Measurements from ENCODE around the gene MYOM1.

MYOM1 gene

DNA sequence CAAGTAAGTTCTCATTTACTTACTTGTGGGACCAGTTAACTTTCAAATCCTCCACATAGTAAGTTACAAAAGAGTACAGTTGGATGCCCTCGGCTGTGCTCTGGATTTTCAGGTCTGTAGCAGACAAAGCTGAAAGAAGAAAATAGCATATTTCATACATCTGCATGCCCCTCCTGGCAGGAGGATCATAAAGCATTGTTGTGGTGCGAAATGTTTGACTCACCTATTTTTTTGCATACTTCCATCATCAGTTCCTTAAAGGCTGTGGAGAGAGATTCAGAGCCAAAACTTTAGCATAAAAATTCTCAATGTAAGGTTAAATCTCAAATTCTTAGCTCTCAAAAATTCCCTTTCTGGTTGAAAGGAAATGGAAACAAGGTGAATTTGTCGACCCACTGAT lies 136.0 kb downstream of the MYOM1 start:
- Histone ChIP-seq H3K4me3 (ENCODE audit: low read length) (no peak overlapping the region), H4K20me1 (ENCODE audit: insufficient read depth, low read length) (no peaks in the 10 kb centered on the region), H2AFZ (ENCODE audit: low read length) (no peak overlapping the region), H3K27ac (ENCODE audit: low read length) (no peak overlapping the region), H3F3A (ENCODE audit: insufficient read depth, low read length) (no peaks in the 10 kb centered on the region), H3K4me2 (ENCODE audit: low read depth, low read length) (no peak overlapping the region), H3K4me1 (ENCODE audit: low read length) (no peaks in the 10 kb centered on the region), H3K79me2 (ENCODE audit: low read length) (no peaks in the 10 kb centered on the region), H3K9me3 (replicated peaks; ENCODE audit: insufficient read depth, low read length) (no peaks in the 10 kb centered on the region), H3K9me2 (replicated peaks; ENCODE audit: insufficient read depth, low read length) (no peaks in the 10 kb centered on the region), H3K27me3 (replicated peaks; ENCODE audit: insufficient read depth, low read length) (no peaks in the 10 kb centered on the region), H3K9ac (ENCODE audit: low read length) (no peak overlapping the region), H3K36me3 (replicated peaks; ENCODE audit: insufficient read depth, low read length) (no peaks in the 10 kb centered on the region)
- no peak for TF ChIP-seq EZH2 (optimal IDR thresholded peaks at IDR 0.05; ENCODE audit: low read depth, low read length)
- TF ChIP-seq, protein P1, sequence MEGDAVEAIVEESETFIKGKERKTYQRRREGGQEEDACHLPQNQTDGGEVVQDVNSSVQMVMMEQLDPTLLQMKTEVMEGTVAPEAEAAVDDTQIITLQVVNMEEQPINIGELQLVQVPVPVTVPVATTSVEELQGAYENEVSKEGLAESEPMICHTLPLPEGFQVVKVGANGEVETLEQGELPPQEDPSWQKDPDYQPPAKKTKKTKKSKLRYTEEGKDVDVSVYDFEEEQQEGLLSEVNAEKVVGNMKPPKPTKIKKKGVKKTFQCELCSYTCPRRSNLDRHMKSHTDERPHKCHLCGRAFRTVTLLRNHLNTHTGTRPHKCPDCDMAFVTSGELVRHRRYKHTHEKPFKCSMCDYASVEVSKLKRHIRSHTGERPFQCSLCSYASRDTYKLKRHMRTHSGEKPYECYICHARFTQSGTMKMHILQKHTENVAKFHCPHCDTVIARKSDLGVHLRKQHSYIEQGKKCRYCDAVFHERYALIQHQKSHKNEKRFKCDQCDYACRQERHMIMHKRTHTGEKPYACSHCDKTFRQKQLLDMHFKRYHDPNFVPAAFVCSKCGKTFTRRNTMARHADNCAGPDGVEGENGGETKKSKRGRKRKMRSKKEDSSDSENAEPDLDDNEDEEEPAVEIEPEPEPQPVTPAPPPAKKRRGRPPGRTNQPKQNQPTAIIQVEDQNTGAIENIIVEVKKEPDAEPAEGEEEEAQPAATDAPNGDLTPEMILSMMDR (IDR thresholded peaks at IDR 0.05; ENCODE audit: low read length) = no peak
- DNase-seq = no peak

DNA sequence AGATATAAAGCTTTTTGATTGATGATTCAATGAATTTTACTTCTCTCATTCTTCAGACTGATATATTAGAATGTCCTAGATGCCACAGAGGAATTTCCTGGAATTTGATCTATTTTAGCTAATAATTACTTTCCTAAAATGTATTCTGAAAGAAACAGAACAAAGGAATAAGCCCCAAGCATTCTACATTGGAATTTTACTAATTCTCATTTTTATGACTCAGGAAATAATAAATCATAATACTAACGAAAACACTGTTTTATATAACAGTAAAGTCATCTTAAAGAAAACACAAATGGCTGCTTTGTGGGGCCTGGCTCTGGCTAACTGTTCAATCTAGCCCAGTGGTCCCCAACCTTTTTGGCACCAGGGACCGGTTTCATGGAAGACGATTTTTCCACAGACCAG lies 138.2 kb downstream of the MYOM1 start:
- no peak for DNase-seq
- no peak overlapping the region for H3K4me2 ChIP-seq (ENCODE audit: low read depth, low read length)
- no peaks in the 10 kb centered on the region for H3K27me3 ChIP-seq (replicated peaks; ENCODE audit: insufficient read depth, low read length)
- no peaks in the 10 kb centered on the region for H4K20me1 ChIP-seq (ENCODE audit: insufficient read depth, low read length)
- no peak overlapping the region for H3K27ac ChIP-seq (ENCODE audit: low read length)
- TF ChIP-seq EZH2 (optimal IDR thresholded peaks at IDR 0.05; ENCODE audit: low read depth, low read length) = no peak
- TF ChIP-seq EZH2phosphoT487 (IDR thresholded peaks at IDR 0.05; ENCODE audit: low read length) = no peak
- TF ChIP-seq, protein P1 (IDR thresholded peaks at IDR 0.05; ENCODE audit: low read length) = no peak
- no peaks in the 10 kb centered on the region for H3K4me1 ChIP-seq (ENCODE audit: low read length)
- no peaks in the 10 kb centered on the region for H3K9me2 ChIP-seq (replicated peaks; ENCODE audit: insufficient read depth, low read length)
- no peak overlapping the region for H2AFZ ChIP-seq (ENCODE audit: low read length)
- no peaks in the 10 kb centered on the region for H3K79me2 ChIP-seq (ENCODE audit: low read length)
- no peaks in the 10 kb centered on the region for H3F3A ChIP-seq (ENCODE audit: insufficient read depth, low read length)
- no peak overlapping the region for H3K4me3 ChIP-seq (ENCODE audit: low read length)
- no peaks in the 10 kb centered on the region for H3K9me3 ChIP-seq (replicated peaks; ENCODE audit: insufficient read depth, low read length)
- no peaks in the 10 kb centered on the region for H3K36me3 ChIP-seq (replicated peaks; ENCODE audit: insufficient read depth, low read length)
- H3K9ac ChIP-seq (ENCODE audit: low read length) = no peak overlapping the region

DNA sequence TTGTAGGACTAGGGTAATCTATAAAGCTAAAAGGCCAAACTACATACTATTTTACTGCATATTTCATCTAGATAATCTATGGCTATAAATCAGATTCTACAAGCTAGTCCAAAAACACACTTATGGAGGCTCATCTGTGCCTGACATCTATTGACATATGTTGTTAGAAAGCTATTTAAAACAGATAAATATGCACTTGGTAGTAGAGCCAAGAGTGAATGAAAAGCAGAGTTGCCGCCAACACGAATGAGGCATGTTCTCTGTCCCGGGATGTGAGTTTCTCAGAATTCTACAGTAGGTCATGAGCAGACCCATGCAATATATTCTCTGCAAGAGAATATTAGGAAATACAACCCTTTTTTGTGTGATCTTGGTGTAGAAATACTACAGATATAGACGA lies 140.1 kb downstream of the MYOM1 start:
- Histone ChIP-seq H3K4me2 (ENCODE audit: low read depth, low read length) (no peak overlapping the region), H3K4me3 (ENCODE audit: low read length) (no peak overlapping the region), H3K9ac (ENCODE audit: low read length) (no peak overlapping the region), H3F3A (ENCODE audit: insufficient read depth, low read length) (no peaks in the 10 kb centered on the region), H3K4me1 (ENCODE audit: low read length) (no peaks in the 10 kb centered on the region), H3K27ac (ENCODE audit: low read length) (no peak overlapping the region), H2AFZ (ENCODE audit: low read length) (no peak overlapping the region), H3K9me3 (replicated peaks; ENCODE audit: insufficient read depth, low read length) (no peaks in the 10 kb centered on the region), H4K20me1 (ENCODE audit: insufficient read depth, low read length) (no peaks in the 10 kb centered on the region), H3K79me2 (ENCODE audit: low read length) (no peaks in the 10 kb centered on the region), H3K36me3 (replicated peaks; ENCODE audit: insufficient read depth, low read length) (no peaks in the 10 kb centered on the region), H3K27me3 (replicated peaks; ENCODE audit: insufficient read depth, low read length) (no peaks in the 10 kb centered on the region), H3K9me2 (replicated peaks; ENCODE audit: insufficient read depth, low read length) (no peaks in the 10 kb centered on the region)
- no peak for TF ChIP-seq EZH2phosphoT487 (IDR thresholded peaks at IDR 0.05; ENCODE audit: low read length)
- TF ChIP-seq, protein P1 (IDR thresholded peaks at IDR 0.05; ENCODE audit: low read length) = no peak
- no peak for TF ChIP-seq EZH2 (optimal IDR thresholded peaks at IDR 0.05; ENCODE audit: low read depth, low read length)
- no peak for DNase-seq

All from MM.1S (cell line).